Activated CD4-positive, alpha-beta T cell treated with anti-CD3 and anti-CD28 coated beads, Interleukin-10, Interleukin-2, amounts not matched to agents 100 ng/mL and 50 ng/mL, durations not matched to agents 16 hours and 8 hours (primary cell): ENCODE data around the gene IQGAP3.

Experiments used
- DNase-seq: peaks from one replicate; pipeline ENCODE4 v3.0.0-alpha.2; 2020

The IQGAP3 gene

DNA sequence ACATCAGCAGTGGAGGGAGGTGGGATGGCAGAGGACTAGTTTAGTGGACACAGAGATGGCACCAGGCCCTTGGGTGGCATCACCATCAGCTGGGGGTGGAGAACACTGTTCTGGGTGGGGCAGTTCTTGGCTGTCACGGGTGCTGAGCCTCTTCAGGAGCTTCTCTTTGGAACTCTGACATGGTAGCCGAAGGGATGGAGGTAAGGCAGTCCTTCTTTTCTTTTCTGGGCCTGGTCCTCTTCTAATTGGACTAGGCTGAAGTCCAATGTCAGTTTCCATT lies 63.5 kb downstream of the IQGAP3 start:
- DNase-seq = no peak

DNA sequence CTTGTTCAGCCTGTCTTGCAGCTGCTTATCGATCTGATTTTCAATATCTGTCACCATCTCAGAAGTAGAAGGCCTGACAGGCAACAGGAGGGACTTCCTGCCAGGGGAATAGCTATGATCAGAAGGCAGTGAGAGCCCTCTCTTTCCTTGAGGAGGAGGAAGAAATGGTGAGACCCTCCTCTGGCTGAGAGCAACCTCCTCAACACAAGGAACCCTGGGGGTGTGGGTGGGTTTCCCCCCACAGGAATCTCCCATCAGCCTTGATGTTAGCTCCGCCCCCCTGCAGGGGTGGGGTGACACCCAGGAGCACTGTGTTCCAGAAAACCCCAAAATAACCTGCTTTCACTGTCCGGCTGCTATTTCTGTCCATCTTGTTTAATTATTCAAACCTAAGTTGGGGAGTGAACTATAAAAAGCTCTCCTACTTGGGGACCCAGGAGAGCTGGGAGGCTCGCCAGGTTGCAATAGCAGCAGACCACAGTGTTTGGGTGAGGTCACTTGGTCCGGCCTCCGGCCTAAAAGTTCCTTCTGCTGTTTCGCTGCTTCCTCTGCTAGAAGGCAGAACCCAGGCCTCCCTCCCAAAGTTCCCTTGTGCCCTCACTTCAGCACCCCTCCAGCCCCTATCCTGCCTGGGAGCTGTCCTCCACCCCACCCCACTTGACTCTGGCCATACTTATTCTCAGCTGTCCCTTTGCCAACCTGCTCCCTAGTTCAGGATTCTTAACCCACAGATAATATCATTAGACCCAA lies 64.0 kb downstream of the IQGAP3 start:
- DNase-seq = peak; percentile 34

DNA sequence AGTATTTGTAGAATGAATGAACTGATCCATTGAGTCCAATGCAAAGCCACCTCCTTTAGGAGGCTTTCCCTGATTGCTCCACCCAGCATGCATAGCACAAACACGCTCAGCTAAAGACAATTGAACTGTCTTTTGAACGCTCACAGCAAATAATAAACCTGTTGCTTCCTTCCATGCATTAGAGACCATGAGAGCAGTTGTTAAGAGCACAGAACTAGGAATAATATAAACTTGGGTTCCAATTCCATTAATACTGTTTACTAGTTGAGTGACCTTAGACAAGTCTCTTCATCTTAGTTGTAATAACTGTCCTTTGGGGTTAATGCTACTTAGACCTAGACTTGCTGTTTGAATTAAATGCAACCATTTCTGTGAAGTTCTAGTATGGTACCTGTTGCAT lies 65.9 kb downstream of the IQGAP3 start:
- no peak for DNase-seq

DNA sequence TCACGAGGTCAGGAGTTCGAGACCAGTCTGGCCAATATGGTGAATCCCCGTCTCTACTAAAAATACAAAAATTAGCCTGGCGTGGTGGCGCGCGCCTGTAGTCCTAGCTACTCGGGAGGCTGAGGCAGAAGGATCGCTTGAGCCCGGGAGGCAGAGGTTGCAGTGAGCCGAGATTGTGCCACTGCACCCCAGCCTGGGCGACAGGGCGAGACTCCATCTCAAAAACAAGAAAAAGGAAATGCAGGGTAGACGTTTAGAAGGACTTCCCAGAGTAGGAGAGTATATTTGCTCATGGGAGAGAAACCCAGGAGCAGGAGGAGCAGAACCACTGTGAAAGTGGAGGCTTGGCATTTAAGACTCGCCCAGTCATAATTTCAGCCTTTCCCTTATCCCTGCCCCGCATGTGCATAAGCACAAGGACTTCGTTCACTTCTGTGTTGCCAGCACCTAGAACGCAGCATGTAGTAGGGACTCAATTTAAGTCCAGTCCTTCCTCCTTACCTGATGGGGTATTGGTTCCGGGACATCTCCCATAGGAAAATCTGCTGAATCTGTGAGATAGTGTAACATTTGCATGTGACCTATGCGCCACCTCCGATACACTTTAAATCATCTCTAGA lies 66.6 kb downstream of the IQGAP3 start:
- no peak for DNase-seq

DNA sequence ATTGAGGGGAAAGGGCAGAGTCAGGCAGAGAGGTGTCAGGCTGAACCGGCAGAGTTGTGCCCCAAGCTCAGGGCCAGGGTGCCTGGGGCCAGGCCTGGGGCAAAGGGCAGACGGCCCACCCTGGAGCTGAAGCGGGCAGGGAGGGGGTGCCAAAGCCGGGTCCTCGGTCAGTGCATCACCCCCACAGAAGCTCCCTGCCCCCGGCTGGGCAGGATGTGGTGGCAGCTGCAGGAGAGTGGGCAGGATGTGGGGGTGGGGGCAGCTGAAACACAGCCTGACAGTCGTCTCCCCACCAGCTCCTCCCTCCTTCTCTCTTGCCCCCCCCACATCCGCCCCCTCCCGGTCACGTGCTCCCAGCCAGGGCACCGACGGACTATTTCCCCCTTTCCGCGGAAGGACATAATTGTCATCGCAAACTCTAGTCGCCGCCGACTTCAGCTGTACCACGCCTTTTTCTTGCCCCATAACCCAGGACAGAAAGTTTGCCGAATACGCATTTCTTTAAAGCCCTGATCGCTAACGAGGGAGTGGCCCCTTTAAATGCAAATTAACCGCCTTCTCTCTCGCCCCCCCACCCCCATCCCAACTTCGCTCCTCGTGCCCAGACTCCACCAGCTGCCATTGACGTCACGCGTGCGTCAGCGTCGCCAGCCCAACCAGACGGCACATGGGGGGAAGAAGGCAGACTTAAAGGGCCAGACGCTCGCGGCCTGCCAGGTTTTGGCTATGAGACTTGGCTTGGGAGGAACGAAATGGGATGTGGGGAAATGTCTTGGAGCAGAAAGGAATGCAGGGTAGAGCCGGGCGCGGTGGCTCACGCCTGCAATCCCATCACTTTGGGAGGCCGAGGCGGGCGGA lies 67.3 kb downstream of the IQGAP3 start:
- DNase-seq = peak; percentile 98

DNA sequence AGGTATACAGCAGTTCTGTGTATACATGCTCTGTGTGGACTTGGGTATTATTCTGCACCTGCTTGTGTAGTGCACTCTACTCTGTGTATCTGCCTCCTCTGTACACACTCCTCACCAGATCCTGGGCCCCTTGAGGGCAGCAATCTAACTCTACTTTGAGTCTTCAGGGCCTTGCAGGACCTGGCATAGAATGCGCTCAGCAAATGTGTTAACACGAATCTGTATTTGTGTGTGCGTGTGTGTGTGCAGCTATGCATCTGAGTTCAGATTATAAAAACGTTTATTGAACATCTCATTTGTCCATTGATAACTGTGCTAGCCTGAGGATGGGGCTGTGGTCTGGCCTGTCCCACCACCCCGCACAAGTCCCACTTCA lies 67.9 kb downstream of the IQGAP3 start:
- peak; percentile 55 for DNase-seq

DNA sequence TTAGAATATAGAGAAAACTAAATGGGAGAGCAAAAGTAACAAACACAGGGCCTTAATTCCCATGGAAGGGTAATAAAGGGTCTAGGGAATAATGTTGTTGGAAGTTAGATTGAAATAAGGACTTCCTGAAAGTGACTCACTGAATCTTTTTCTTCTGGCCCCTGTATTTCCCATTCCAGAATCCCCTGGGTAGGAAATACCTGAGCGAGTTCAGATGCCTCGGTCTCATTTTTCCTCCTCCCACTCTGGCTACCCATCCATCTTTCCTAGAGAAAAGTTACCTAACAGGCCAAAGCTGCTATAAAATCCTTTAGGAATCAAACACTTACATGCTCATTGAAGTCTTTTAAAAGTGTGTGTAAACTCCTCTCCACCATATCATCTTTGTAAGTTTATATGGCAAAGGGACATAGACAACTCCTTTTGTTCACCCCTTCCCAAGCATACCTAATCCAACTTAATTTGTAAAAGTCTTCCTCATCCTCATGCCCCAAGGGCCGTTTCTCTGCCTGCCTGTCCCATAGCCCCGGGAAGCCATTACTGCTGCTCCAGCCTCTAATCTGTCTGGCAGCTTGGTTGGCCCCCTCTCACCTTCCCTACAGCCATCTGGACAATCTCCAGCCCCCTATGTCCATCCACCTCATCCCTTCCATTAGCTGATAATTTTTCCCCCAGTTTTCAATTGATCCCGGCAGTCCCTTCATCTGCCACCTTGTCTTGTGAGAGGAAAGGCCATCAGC lies 68.5 kb downstream of the IQGAP3 start:
- DNase-seq = no peak

DNA sequence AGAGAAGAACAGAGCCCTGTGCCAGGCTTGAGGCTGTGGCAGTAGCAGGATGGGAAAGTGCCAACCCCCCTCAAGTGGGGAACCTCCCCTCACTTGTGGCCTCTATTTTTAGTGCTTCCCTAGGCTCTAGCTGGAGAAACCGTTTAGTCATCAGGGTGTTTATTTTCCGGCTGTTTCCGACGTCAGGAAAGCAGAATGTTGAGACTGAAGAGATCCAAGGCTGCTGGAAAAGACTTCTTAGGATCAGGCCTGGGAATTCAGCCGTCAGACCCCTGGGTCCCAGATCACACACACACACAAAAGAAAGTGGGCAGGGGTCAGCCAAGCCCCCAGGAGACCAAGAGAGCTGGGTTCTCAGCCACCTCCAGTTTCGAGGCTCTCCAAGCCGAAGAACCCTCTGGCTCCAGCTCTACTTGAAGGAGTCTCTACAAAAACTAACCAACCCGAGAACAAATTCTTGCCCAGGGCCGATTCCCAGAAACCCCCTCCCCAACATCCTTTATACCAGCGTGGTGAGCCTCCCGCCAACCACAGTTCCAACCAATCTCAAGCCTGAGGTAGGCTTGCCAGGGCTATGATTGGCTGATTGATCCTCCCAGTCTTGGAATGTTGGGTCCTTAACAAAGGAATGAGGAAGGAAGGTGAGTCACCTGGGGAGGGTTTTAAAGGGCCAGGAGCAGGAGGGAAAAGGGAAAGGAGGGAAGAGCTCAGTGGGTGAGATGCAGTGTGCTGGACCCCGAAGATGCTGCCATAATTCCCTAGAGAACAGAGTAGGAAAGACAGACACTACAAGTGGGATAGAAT lies 69.3 kb downstream of the IQGAP3 start:
- DNase-seq = no peak

DNA sequence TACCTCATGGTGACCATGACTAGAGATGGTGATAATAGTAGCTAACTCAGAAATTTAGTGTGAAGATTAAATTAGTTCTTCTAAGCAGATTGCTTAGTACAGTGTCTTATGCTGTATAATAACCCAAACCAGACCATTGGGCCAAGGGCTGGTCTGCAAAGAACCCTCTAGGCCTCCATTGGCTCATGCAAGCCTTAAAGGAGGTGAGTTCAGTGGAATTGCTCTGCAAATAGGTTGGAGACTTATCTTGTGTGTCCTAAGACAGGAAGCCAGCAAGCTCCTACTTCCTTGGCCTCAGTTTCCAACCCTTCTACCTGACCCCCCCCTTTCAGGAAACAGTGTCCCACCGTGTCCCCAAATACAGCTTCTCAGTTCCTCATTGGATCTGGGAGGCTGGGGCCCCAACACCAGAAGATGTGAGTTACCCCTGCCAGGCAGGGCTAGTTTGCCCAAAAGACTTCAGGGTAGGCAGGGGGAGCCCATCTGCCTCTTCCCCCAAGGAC lies 69.9 kb downstream of the IQGAP3 start:
- DNase-seq = no peak

DNA sequence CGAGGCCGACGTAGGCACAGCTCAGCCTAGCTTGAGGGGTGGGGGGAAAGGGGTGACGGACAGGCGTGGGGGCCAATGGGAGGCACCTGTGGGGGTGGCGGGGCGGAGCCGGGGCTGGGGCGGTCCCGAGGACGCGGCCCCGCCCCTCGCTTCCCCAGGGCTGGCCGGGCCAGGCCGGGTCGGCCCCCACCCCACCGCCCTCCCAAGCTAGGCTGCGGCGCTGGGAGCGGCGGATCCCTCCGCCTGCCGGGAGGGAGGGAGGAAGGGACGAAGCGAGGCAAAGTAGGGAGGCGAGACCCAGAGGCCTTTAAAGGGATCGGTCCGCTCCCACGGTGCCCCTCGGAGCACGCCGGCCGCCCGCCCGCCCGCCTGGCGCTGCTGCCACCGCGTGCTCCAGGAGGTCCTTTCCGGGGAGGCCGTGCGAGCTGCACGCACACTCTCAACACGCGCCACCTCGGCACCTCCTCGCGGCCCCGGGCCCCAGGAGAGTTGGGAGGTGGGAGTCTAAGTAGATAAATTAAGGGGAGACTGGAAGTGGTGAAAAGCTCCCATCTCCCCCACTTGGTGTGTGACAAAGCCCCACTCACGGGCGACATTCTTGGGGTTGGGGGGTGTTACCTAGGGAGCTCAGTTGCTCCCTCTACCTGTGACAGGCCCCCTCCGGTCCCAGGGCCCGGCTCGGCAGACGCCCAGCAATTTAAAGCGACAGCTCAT lies 71.4 kb downstream of the IQGAP3 start:
- peak; percentile 94 for DNase-seq

DNA sequence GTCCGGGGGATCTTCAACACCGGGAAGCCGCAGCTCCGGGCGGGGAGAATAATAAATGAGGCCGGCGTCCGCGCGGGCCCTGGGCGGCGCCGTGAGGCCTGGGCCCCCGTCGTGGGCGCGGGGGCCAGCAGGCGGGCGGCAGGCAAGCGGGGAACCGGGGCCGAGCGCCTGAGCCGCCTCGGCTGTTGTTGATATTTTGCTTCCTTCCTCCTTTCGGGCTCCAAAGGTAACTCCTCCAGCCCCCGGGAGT lies 71.9 kb downstream of the IQGAP3 start, which contains the start of gene MEF2D:
Gene MEF2D, minus strand, starts transcription at position 233 of the 250 bp plus-strand sequence. CDS start 17,483 bp downstream, outside the sequence.
- DNase-seq = no peak

DNA sequence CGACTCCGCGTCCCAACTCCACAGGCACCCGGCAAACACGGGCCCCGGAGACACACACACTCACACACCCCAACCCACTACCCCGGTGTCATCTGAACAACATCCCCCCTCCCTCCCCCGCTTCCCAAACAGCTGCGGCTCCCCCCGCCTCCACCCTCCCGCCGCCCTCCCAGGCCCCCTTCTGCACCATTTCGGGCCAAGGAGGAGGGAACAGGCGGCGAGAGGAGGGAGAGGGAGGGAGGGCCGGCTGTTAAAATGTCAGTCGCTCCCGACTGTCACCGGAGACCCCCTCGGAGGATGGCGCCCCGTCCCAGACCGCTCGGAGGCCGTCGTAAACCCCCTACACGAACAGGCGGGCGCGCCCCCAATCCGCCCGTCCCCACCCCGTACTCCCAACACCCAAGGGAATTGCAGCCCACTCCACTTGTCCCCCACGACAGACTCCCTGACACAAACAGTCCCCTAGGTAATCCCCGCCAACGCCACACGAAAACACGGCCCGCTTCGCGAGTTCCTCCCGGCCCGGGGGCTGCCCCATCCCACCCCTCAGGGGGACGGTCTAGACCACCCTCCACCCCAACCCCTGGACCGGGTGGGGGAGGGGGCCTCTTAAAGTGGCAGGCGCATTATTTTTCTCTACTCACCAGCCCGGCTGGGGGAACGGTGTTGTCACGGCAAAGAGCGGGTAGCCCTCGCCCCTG lies 72.4 kb downstream of the IQGAP3 start:
- peak; percentile 31 for DNase-seq

DNA sequence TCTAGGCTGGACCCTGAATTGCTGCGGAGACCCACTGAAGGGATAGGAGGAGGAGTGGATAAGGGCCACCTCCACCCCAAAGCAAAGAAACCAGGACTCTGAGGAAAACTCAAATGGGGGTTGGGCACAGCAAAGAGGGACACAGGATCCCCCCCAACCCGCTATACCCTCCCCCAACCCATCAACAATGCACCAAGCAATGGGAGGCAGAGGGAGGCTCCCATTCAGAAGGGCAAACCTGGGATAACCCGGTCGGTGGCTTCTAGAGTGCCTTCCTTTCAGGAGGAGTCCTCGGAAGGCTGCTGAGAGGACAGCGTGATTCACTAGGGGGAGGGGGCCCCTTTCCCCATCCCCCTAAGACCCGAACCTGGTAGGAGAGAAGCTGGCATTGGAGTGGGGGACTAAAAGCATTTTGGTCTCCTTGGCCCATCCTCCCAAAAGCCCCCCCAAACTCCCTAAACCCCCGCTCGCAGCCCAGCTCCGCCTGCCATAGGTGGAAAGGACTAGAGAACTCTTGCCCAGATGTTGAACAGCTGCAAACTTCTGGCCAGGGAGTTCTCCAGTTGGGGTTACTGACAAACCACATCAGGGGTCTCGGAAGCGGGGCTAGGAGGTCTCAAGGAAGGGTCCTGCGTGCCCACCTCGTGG lies 73.0 kb downstream of the IQGAP3 start:
- DNase-seq = no peak

DNA sequence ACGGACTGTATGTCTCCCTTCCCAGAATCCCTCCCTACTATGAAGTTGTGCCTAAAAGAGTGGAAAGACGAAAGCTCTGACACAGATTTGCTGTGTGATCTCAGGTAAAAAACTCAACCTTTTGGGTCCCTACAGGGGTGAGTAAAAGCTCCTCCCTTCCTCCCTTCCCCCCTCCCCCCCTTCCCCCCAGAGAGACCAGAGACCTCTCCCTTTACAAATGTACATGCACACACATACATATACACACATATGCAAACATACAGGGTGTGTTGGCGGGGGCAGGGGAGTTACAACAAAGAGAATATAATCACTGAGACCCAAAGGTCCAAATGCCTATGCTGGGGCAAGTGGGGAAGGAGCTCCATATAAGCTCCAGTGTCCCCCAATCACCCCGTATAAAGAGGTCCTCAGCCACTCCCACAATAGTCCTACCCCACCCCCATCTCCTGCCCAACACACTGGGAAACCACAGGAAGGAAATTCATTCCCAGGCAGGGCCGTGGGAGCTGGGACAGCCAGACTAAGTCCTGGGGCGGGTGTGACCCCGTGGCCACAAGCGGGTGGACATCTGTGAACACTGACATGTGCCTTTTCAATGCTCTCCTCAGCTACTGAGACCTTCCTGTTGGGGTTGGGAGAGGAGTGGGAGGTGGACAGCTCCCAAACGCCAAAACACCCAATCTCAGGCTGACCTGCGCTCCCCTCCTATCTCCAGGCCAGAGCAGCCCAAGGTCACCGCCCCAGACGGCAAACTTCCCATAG lies 73.8 kb downstream of the IQGAP3 start:
- DNase-seq = no peak

DNA sequence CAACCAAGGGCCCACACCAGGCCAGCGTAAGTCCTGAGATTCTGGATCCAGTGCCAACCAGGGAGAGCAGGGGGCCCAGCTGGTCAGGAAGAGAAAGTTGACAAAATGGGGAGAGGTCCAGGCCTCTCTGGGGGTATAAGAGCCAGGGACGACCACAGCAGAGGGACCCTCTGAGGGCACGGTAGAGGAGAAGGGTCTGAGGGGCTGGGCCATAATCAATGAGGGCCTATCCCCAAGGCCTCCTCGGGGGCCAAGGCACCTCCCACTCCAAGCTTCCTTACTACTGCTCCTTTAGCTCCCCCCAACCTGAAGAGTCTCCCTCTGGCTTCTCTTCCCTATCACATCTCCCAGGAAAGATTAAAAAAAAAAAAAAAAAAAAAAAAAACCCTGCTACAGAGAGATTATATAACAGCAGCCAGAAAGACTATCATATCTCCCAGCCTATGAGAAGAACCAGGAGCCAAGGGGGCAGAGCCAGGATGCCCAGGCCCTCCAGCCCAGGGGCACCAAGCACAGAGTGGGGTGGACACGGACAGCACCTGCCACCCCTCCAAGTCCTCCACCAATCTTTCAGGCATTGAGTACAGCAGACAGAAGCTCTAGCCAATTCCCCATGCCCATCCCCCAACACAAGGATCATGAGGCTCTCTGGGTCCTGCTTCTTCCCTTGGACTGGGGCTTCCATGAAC lies 74.5 kb downstream of the IQGAP3 start:
- no peak for DNase-seq

DNA sequence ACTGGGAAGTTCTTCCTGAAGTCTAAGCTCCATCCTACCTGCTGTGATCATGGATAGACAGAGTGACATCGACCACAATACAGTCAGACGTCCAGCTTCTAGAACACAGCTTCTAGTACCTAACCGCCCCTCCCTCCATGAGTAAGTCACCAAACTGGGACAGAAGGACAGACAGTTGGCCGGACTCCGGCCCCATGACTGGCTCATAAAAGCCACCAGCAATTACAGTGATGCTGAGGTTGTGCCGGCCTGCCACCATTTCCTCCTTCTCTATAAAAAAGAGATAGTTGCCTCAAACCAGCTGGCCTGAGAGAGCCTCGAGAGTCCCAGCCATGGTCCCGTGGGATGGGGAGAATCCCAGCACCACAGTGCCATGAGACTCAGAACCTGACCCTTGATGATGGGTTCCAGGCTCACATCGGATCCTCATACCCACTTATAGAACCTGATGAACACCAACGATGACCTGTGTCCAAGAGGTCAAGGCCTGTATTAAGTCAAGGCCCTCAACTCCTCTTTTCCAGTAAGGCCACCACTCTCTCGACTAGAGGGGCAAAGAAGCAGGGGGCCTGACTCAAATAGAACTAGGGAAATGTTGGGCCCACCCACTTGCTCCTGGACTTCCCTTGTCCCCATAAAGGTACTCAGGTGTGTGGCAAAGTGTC lies 75.2 kb downstream of the IQGAP3 start:
- no peak for DNase-seq

DNA sequence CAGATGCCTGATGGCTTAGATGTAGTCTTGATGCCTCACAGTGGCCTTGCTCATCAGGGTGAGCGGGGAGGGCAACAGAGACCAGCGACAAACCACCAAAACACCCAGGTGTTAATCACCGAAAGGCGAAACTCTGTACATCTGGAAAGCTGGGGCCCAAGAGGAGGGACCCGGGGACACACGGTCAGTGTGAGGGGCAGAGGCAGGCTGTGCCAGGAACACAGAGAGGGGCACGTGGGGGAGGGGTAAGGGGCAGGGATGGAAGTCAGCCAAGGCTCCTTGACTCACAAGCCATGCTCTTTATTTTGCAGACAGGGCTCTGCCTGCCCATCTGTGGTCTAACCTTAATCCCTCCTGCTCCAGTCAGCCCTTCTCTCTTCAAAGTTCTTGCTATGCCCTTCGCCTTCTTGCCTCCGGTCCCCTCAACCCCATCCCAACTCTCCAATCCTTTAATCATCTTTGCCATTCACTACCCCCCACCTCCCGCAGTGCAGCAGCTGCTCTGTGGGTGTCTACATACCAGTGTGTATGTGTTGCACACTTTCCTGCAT lies 76.1 kb downstream of the IQGAP3 start:
- DNase-seq = no peak

DNA sequence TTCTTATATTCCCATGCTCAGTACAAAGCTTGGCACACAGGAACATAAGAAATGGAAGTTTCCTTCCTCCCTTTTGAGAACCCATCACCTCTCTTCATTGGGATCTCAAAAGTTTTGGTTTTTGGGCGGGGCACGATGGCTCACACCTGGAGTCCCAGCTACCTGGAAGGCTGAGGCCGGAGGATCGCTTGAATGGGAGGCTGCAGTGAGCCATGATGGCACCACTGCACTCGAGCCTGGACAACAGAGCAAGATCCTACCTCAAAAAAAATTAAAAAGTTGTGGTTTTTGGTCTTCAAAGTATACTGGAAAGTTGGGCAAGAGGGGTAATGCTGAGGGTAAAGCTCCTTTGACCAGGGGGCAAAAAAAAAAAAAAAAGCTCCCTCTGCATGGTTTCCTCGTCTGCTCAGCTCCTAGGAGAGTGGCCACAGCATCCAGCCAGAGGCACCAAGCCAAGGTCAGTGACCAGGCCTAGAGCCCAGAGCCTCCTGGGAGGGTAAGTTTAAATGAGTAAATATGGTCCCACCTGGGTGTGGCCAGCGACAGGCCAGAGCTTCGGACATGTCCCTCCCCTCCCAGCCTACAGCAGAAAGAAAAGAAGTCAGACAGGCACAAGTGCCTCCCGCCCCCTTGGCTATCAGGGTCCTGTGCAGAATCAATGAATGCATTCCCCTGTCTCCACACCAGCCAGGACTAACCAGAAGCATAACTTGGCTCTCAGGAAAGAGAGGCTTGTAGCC lies 76.8 kb downstream of the IQGAP3 start:
- no peak for DNase-seq
